Urinary bladder (tissue), 4 donors: Measurements from ENCODE around the gene CACHD1. TPM values are rescaled to one million over a fixed set of nuclear protein-coding genes. Genes with fewer than 3 reads are reported as not detected.

Experiments used
- DNase-seq: peaks from one replicate; pipeline ENCODE4 v3.0.0-alpha.2; 2015; ENCODE audit errors: extremely low spot score
- H3K27ac ChIP-seq: one replicate; pipeline ENCODE4 v1.5.1; 2013; ENCODE audit warnings: low read depth, mild to moderate bottlenecking, moderate library complexity
- H3K36me3 ChIP-seq: one replicate; pipeline ENCODE4 v1.6.1; 2013; ENCODE audit warnings: mild to moderate bottlenecking, moderate library complexity; ENCODE audit not compliant: insufficient read depth
- H3K4me1 ChIP-seq: one replicate; pipeline ENCODE4 v1.6.1; 2013; ENCODE audit warnings: mild to moderate bottlenecking, moderate library complexity; ENCODE audit not compliant: insufficient read depth
- H3K4me3 ChIP-seq: one replicate; pipeline ENCODE4 v1.5.1; 2013; ENCODE audit warnings: low read depth, low read length
- WGBS: extraction: QIAGEN DNeasy Blood & Tissue Kit; methylation state at CpG from one replicate; pipeline ENCODE4 v1.1.7; 2013; 5-methylcytosine and 5-hydroxymethylcytosine counted together
- polyA plus RNA-seq: library from polyadenylated mRNA; stranded (reverse); fragments of 200-250 nt; gene quantifications from one replicate; pipeline ENCODE4 v1.2.3, GENCODE V29; 2013
- total RNA-seq: library from RNA; depleted of rRNA; stranded (reverse); fragments of >200 nt; gene quantifications from one replicate; pipeline ENCODE4 v1.2.3, GENCODE V29; 2014
- donor health status: healthy with polysubstance abuse.
- donor health status: healthy.

CACHD1 gene
- total and polyA plus RNA-seq, 2 donors = 7.5 to 22.3 TPM

DNA sequence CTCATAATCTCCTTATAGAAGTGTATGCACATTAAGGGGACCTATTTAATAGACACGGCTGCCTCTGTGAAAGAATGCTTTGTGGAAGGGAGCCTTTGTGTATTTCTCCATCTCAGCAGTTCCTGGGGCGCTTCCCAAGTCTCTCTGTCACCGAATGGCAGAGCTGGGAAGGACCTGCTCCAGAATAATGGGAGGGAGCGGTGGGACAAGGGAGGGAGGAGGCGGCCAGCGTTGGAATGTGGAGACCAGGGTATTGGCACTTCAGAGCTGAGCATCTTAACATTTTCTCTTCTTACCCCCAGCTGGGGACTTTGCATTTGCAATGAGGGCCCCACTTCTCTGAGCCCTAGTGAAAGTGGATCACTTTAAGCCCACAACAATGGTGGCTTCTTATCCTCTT lies 23.9 kb downstream of the CACHD1 start:
- Histone ChIP-seq H3K27ac (no peak overlapping the region), H3K36me3 (no peaks in the 10 kb centered on the region), H3K4me1 (peaks cover 2% of the 10 kb centered on the region), H3K4me3 (no peak overlapping the region)
- no peak for DNase-seq
- 89% methylated on average over 6 of the region's 6 CpGs for WGBS

DNA sequence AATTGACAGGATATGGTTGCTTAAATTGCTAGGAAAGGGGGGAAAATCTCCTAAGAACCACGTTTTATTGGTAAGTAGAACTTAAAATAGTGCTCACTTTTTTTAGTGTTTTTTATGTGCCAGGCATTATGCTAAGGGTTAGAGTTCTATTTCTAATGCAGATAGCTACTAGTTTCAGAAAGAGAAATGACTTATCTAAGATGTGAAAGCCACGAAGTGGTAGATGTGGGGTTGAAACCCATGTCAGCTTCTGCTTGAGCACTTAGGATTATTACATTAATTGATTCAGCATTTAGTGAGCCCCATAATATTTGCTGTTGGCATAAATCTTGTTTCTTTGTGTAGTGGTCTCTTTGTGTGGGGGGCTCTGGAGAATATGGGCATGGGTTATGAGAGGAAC lies 24.7 kb downstream of the CACHD1 start:
- WGBS = 41% methylated on average over 2 of the region's 2 CpGs
- H3K36me3 ChIP-seq = no peaks in the 10 kb centered on the region
- no peak overlapping the region for H3K4me3 ChIP-seq
- no peak for DNase-seq
- H3K27ac ChIP-seq = no peak overlapping the region
- H3K4me1 ChIP-seq = peaks cover 2% of the 10 kb centered on the region

DNA sequence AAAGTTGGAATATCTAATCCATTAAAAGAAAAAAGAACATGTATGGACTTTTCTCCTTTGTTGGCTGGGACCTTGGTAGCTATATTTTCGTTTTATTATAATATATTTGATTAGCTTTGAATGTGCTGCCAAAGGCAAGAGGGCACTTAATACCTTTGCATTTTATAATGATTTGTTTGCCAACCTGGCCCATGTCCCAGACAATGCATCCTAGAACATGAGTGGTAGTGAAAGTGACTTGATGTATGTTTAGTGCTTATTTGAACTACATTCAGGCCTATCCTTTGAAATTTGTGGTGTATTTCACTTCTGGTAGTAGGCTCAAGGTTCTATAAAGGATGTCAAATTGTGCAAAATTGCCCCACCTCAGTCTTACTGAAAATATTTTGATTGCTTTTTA lies 25.9 kb downstream of the CACHD1 start:
- no peak for DNase-seq
- Histone ChIP-seq H3K27ac (no peak overlapping the region), H3K4me1 (peaks cover 2% of the 10 kb centered on the region), H3K36me3 (no peaks in the 10 kb centered on the region), H3K4me3 (no peak overlapping the region)
- 49% methylated on average over 1 of the region's 1 CpG for WGBS

DNA sequence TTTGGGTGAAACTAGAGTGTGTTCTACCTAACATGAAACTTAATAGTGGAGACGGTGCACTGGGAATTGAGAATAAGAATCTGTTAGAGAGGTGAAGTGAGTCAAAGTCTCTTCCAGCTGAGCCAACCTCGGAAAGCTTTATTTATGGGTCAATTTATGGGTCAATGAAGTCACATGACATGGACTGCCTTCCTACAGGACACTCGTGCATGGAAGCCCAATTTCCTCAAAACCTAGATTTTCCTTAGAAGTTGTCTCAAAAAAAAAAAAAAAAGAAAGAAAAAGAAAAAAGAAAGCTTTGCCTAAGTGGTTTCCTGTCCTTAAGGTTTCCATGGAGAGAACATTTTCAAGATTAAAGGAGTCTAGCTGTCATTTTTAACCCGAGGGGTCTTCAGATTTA lies 26.7 kb downstream of the CACHD1 start:
- Histone ChIP-seq H3K27ac (no peak overlapping the region), H3K4me3 (no peak overlapping the region), H3K4me1 (peaks cover 2% of the 10 kb centered on the region), H3K36me3 (no peaks in the 10 kb centered on the region)
- 80% methylated on average over 4 of the region's 4 CpGs for WGBS
- DNase-seq = no peak

DNA sequence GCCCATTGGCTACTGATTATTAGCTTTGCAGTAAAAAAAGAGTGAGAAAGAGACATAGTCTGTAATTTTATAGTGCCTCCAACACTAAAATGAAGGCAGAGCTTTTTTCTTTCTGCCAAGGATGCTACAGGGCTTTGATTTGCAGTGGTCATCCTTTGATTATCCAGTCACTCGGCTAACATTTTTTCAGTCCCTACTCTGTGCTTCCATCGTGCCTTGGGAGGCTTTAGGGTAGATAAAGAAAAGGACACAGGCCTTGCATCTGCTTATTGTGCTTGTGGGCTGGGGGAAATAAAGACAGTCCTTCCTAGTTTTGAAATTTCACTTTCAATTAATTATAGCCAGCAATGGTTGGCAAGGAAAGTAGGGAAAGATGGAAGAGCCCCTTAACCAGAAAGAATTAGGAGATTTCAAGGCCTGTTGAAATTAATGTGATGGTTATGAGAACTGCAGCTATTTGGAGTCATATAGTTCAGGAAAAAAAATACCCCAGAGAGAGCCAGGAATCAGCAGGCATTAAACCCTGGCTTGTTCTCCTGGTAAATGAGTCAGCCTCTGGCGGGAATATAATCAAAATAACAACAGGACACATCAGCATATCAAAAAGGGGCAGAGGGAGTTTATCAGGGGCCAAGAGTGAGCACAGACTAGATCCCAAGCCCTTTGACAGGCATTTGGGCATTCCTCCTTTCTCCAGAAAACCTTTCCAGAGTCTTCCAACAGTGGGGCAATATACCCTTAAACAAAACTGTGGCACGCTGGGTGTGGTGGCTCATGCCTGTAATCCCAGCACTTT lies 27.4 kb downstream of the CACHD1 start:
- 56% methylated on average over 4 of the region's 4 CpGs for WGBS
- no peak for DNase-seq
- no peak overlapping the region for H3K4me3 ChIP-seq
- H3K27ac ChIP-seq = peak overlapping the region; percentile 61
- peaks cover 2% of the 10 kb centered on the region for H3K4me1 ChIP-seq
- no peaks in the 10 kb centered on the region for H3K36me3 ChIP-seq

DNA sequence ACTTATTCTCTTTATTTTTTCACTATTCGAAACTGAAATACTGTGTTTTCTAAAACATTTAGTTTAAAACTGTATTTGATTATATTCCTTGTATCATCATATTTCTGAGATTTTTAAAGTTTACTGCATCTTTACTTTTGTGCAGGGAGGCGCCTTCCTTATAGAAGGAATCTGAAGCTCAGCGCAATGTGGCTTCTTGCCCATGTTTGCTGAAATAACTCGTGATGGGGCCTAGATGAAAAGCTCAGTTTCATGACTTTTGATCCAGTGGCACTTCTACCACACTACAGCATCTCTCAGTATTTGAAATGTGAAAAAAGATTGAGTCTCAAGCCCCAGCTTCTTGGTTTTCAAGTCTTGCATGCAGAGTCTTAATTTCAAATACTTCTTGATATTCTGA lies 28.4 kb downstream of the CACHD1 start:
- no peak overlapping the region for H3K4me3 ChIP-seq
- WGBS = 87% methylated on average over 4 of the region's 4 CpGs
- DNase-seq = no peak

DNA sequence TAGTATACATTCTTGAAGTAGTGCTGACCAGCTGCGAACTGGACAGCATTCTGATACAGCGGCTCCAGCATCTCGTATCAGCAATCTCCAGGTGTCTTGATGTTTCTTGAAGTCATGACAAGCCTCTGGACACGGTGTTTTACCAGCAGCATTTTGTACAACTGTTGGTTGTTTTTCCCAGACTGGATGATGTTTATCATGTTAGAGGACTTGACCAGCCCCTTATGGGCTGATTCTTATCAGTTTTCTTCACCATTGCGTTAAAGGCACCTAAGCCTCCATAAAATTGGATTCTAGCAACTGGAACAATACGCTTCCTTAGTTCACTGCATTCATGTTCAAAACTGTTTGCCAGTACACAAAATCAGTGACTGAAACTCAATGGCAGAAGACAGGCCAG lies 29.1 kb downstream of the CACHD1 start:
- DNase-seq = no peak
- no peaks in the 10 kb centered on the region for H3K36me3 ChIP-seq
- H3K4me1 ChIP-seq = peaks cover 3% of the 10 kb centered on the region
- 90% methylated on average over 6 of the region's 6 CpGs for WGBS
- no peak overlapping the region for H3K27ac ChIP-seq
- H3K4me3 ChIP-seq = no peak overlapping the region

More for the DNA sequence above, 28.4 kb downstream of the CACHD1 start:
- Histone ChIP-seq H3K36me3 (no peaks in the 10 kb centered on the region), H3K27ac (no peak overlapping the region), H3K4me1 (peaks cover 3% of the 10 kb centered on the region)

DNA sequence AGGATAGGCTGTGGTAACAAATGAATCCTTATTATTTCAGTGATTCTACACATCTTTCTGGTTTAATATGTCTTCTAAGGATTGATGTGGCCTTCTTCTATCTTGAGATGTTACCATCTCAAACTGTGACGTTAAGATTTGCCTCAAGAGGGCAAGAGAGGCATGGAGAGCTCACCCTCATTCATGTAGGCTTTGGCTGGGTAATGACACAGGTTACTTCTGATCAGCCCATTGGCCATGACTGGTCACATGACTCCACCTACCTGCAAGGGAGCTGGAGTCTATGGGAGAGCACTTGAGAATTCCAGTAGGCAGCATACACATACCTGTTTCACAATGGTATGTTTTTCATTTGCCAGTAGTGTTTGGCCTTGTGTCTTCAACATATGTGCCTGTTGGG lies 30.0 kb downstream of the CACHD1 start:
- no peak overlapping the region for H3K27ac ChIP-seq
- H3K36me3 ChIP-seq = no peaks in the 10 kb centered on the region
- H3K4me3 ChIP-seq = no peak overlapping the region
- peaks cover 3% of the 10 kb centered on the region for H3K4me1 ChIP-seq
- 95% methylated on average over 1 of the region's 1 CpG for WGBS
- no peak for DNase-seq

DNA sequence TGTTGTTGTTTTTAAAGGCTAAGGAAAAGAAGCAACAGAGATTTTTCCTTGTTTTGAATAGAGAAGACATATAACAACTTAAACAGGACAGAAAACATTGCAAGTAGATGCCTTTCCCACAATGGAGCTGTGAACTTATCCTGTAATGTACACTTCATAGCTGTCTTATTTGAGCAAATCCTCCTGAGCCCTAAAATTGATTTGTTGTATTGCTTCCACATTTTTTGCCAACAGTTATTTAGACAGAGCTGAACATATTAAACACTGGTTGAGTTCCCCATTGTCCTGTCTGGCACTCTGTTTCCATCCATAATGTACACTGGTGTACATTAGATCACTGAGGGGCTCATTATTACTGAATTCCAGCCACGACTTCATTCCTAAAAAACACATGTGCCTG lies 32.2 kb downstream of the CACHD1 start:
- Histone ChIP-seq H3K4me1 (peaks cover 4% of the 10 kb centered on the region), H3K36me3 (no peaks in the 10 kb centered on the region), H3K4me3 (no peak overlapping the region), H3K27ac (no peak overlapping the region)
- WGBS = 56% methylated on average over 1 of the region's 1 CpG
- DNase-seq = no peak

DNA sequence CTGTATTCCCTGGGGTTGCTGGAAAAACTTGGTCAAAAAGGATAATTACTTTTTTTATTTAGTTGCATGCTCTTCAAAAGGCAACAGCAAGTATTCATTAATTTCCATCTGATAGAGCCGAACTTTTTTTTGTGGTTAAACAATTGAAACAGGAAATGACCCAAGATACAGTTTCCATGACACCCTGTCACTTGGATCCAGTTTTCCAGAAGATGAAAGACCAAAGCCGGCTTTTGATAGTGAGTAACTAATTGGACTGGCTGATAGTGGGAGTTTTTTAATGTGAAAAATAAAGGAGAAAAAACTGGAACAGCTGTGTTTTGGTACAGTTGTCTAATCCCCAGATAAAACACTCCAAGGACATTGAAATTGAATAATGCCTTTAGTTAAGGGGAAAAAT lies 33.0 kb downstream of the CACHD1 start:
- WGBS = 38% methylated on average over 2 of the region's 2 CpGs
- Histone ChIP-seq H3K4me1 (peaks cover 4% of the 10 kb centered on the region), H3K36me3 (no peaks in the 10 kb centered on the region), H3K27ac (no peak overlapping the region), H3K4me3 (no peak overlapping the region)
- DNase-seq = no peak

DNA sequence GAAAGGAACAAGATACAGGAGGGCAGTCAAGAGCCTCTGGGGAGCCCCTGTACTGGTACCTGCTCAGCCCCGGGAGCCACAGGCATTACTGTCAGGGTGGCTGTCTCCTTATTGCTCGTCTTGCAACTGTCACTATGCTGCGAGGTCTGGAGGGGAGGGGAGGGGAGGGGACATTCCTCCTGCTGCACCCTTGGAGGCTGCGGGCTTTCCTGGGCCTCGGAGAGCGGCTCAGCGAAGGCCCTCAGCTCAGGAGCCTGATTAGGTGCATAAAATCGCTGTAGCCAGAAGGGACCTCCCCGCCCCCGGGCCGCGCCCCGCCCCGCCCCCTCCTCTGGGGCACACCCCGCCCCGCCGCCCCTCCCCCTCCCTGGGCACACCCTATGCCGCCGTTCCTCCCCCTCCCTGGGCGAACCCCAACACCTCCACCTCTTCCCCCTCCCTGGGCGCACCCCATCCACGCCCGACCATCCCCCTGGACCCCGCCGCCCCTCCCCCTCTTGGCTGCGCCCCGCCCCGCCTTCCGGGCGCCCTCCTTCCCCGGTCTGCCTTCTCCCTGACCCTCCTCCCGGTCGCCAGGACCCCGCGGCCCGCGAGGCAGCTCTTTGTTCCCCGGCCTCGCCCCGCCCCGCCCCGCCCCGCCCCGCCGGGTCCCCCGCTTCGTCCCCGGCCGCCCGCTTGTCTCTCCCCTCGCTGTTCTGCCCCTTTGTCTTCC lies 35.5 kb downstream of the CACHD1 start:
- 4% methylated on average over 49 of the region's 51 CpGs for WGBS

DNA sequence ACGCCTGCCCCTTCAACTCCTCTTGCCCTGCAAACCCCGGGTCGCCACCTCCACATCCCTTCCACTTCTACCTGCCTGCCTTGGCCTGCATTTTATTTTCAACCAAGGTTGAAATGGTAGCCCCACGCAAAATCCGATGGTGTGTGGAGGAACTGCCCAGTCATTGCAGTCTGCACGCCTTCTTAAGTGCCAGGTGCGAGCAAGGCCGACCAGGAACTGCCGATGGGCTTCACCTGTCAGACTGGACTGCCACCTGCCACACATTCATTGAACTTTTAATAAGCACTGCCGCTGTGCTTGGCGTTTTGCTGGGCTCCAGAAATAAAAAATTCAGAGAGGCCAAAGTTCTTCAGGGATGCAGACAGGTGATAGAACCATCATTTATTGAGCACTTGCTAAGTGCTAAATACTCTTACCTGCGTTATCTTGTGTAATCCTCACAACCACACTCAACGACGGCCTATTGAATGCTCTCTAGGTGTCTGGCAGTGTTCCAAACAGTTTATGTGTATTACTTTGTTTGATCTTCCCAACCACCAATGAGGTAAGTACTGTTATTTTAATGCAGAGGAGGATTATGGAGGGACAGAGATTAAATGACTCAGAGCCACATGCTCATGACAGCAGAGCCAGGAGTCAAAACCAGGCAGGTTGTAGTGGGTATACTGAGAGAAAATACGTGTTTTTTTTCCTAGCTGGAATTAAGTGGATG lies 36.2 kb downstream of the CACHD1 start:
- no peaks in the 10 kb centered on the region for H3K36me3 ChIP-seq
- peaks cover 3% of the 10 kb centered on the region for H3K4me1 ChIP-seq
- WGBS = 51% methylated on average over 15 of the region's 15 CpGs
- H3K4me3 ChIP-seq = peak overlapping the region; percentile 51
- H3K27ac ChIP-seq = no peak overlapping the region
- no peak for DNase-seq

More for the DNA sequence above, 35.5 kb downstream of the CACHD1 start:
- H3K27ac ChIP-seq = no peak overlapping the region
- H3K4me1 ChIP-seq = peaks cover 3% of the 10 kb centered on the region
- peak overlapping the region; percentile 51 for H3K4me3 ChIP-seq
- no peaks in the 10 kb centered on the region for H3K36me3 ChIP-seq
- DNase-seq = no peak

DNA sequence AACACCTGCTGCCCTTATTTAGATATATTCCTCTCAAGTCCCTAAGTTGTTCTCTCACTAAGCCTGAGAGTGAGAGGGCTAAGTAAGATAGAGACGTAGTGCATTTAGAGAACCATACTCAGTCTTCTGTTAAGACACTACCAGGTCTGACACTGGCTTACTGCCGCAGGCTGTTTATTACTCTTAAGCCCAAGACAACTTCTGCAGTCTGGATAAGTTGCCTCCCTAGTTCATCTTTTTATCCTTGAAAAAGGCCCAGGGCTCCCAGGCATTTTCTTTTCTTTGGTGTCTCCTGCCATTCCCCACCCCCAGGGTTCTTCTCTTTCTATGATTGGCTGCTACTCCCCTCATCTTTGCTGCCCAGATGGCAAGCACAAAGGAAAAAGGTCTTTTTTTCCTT lies 38.7 kb downstream of the CACHD1 start:
- WGBS = 61% methylated on average over 2 of the region's 2 CpGs
- Histone ChIP-seq H3K27ac (no peak overlapping the region), H3K36me3 (no peaks in the 10 kb centered on the region), H3K4me1 (peaks cover 2% of the 10 kb centered on the region), H3K4me3 (no peak overlapping the region)
- DNase-seq = no peak

DNA sequence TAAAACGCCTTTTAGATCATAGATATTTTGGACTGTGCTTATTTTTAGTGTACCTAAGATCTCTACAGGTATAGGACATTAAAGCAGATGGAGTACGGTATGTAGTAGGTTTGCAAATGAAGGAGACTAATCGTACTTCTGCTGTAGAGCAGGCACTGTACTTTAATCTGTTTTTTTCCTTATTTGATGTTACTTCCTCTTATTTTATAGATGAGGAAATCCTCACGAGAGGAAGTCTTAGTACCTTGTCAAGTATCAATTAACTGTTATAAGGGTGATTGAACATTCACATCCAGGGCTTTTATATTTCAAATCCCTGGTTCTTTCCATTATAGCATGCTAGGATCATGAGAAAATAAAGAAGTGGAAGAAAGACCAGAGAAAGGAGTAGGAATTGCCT lies 41.1 kb downstream of the CACHD1 start:
- 87% methylated on average over 4 of the region's 4 CpGs for WGBS
- Histone ChIP-seq H3K27ac (no peak overlapping the region), H3K4me1 (no peaks in the 10 kb centered on the region), H3K4me3 (no peak overlapping the region), H3K36me3 (no peaks in the 10 kb centered on the region)
- DNase-seq = no peak
